Stimulated activated CD4-positive, alpha-beta T cell treated with anti-CD3 and anti-CD28 coated beads, Interleukin-1b, Interleukin-23, amount 100 ng/mL, for 48 hours (primary cell): ENCODE data around the gene MYRF.

Source experiments
- DNase-seq: peaks from one replicate; pipeline ENCODE4 v3.0.0-alpha.2; 2020

MYRF gene

GRCh38 chr11:61719978-61720377 lies 32.5 kb upstream of the MYRF start:
- DNase-seq = no peak

GRCh38 chr11:61720597-61720996 lies 31.8 kb upstream of the MYRF start:
- no peak for DNase-seq

GRCh38 chr11:61724437-61724836 lies 28.0 kb upstream of the MYRF start:
- DNase-seq = no peak

- no peak for DNase-seq
These were observed 26.6 kb upstream of the MYRF start for GRCh38 chr11:61725781-61726231.

- no peak for DNase-seq
These were observed 25.7 kb upstream of the MYRF start for GRCh38 chr11:61726775-61727174.

- no peak for DNase-seq
These were observed 25.0 kb upstream of the MYRF start for GRCh38 chr11:61727401-61727811.

GRCh38 chr11:61728066-61728939 lies 24.1 kb upstream of the MYRF start:
- DNase-seq = no peak

GRCh38 chr11:61728940-61729219 lies 23.6 kb upstream of the MYRF start:
- no peak for DNase-seq

GRCh38 chr11:61730240-61730994 lies 22.0 kb upstream of the MYRF start:
- no peak for DNase-seq

- DNase-seq = no peak
These were observed 21.1 kb upstream of the MYRF start for GRCh38 chr11:61731211-61731951.

GRCh38 chr11:61731952-61732675 lies 20.3 kb upstream of the MYRF start:
- DNase-seq = no peak

- no peak for DNase-seq
These were observed 19.7 kb upstream of the MYRF start for GRCh38 chr11:61732705-61733104.

- peak; percentile 83 for DNase-seq
These were observed 19.1 kb upstream of the MYRF start for GRCh38 chr11:61733120-61733978.

- no peak for DNase-seq
These were observed 17.7 kb upstream of the MYRF start for GRCh38 chr11:61734767-61735166.

GRCh38 chr11:61735391-61735790 lies 17.0 kb upstream of the MYRF start:
- no peak for DNase-seq

GRCh38 chr11:61736310-61736709 lies 16.1 kb upstream of the MYRF start:
- DNase-seq = no peak

GRCh38 chr11:61737131-61737530 lies 15.3 kb upstream of the MYRF start:
- DNase-seq = no peak

GRCh38 chr11:61737636-61738386 lies 14.6 kb upstream of the MYRF start:
- no peak for DNase-seq

- no peak for DNase-seq
These were observed 13.7 kb upstream of the MYRF start for GRCh38 chr11:61738776-61739175.

- DNase-seq = no peak
These were observed 13.0 kb upstream of the MYRF start for GRCh38 chr11:61739413-61739812.

GRCh38 chr11:61739966-61740365 lies 12.5 kb upstream of the MYRF start:
- DNase-seq = no peak
